Measurements from ENCODE around the gene GNLY. TPM values are rescaled to one million over a fixed set of nuclear protein-coding genes. Genes with fewer than 3 reads are reported as not detected.
A peak's percentile ranks its signal among the peaks of the same experiment; 100 is the strongest.

Gene GNLY
- total RNA-seq, 1 experiment from 2014 or later: not detected

DNA sequence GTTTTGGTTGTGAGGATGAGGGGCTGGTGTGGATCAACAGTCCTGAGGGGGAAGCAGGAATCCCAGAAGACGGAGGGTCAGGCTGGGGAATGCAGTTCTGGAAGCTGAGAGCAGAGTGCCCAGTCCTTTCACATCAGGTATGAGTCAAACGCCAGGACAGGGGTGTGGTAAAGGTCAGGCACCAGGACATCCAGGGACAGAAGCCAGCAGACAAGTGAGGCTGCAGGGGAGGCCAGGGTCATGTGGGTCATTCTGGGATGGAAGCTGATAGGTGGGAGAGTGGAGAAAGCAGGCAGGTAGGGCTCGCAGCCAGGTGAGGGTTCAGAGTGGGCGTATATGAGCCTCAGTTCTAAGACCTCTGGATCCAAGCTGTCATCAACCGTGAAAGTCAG is 12.8 kb upstream of the GNLY start:
- POLR2A ChIA-PET (ENCODE audit: unreplicated experiment): no interaction called here

DNA sequence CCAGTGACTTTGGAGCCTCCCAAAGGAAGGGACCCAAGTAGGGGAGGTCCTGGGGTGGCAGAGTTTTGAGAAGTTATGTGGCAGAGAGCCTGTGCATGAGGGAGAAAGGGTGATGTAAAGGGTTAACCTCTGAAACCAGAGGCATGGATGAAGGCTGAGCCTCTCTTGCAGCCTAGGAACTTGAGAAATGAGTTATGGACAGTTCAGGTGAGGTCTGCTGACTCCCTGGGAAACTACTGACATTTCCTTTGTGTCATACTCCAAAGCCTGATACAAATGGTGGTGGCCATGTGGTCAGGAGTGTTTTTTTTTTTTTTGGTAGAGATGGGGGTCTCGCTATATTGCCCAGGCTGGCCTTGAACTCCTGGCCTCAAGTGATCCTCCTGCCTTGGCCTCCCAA is 12.4 kb upstream of the GNLY start:
- TF ChIP-seq EZH2phosphoT487 (IDR thresholded peaks at IDR 0.05; ENCODE audit: borderline replicate concordance, low read length): no peak
- no peak for TF ChIP-seq EZH2 (IDR thresholded peaks at IDR 0.05; ENCODE audit: low read length, unreplicated experiment)
- TF ChIP-seq CTCF (conservative IDR thresholded peaks at IDR 0.05; ENCODE audit: low read depth, low read length): no peak
- Histone ChIP-seq H3K4me3 (ENCODE audit: low read length) (no peak overlapping the region), H3K9me2 (replicated peaks; ENCODE audit: low read length) (no peaks in the 10 kb centered on the region), H3F3A (ENCODE audit: low read length, unreplicated experiment) (no peaks in the 10 kb centered on the region), H3K4me1 (ENCODE audit: insufficient read depth, low read length) (peaks cover 19% of the 10 kb centered on the region), H3K9ac (ENCODE audit: low read length) (no peak overlapping the region), H3K79me2 (ENCODE audit: low read length) (no peaks in the 10 kb centered on the region), H3K27ac (ENCODE audit: low read length) (no peak overlapping the region), H3K9me3 (ENCODE audit: low read length) (no peaks in the 10 kb centered on the region), H3K36me3 (ENCODE audit: low read depth, low read length) (no peaks in the 10 kb centered on the region), H3K4me2 (ENCODE audit: low read length) (no peak overlapping the region), H2AFZ (ENCODE audit: low read length) (no peak overlapping the region), H3K27me3 (ENCODE audit: low read length) (no peaks in the 10 kb centered on the region), H4K20me1 (ENCODE audit: low read length) (no peaks in the 10 kb centered on the region)
- intact Hi-C loops (cut with micrococcal nuclease): no loop called here
- ChIA-PET CTCF (interaction anchor here (0.6 kb wide), 1 partner anchor 369 kb away, joined by 3 read pairs; no protein-coding TSS in a partner anchor), POLR2A (ENCODE audit: unreplicated experiment) (no interaction called here)
- no TSS peak for BruUV-seq (replicated peaks)
- DNase-seq (no peak), ATAC-seq (no peak)

More for the DNA sequence above, 12.8 kb upstream of the GNLY start:
- Histone ChIP-seq H4K20me1 (ENCODE audit: low read length) (no peaks in the 10 kb centered on the region), H3K36me3 (ENCODE audit: low read depth, low read length) (no peaks in the 10 kb centered on the region), H3K79me2 (ENCODE audit: low read length) (no peaks in the 10 kb centered on the region), H3K27me3 (ENCODE audit: low read length) (no peaks in the 10 kb centered on the region), H3K4me1 (ENCODE audit: insufficient read depth, low read length) (peaks cover 19% of the 10 kb centered on the region), H3F3A (ENCODE audit: low read length, unreplicated experiment) (no peaks in the 10 kb centered on the region), H3K4me2 (ENCODE audit: low read length) (peak overlapping the region; percentile 27; the same call in 1 of the 2 replicates), H3K4me3 (ENCODE audit: low read length) (no peak overlapping the region), H3K9me2 (replicated peaks; ENCODE audit: low read length) (no peaks in the 10 kb centered on the region), H3K27ac (ENCODE audit: low read length) (no peak overlapping the region), H2AFZ (ENCODE audit: low read length) (no peak overlapping the region), H3K9ac (ENCODE audit: low read length) (no peak overlapping the region), H3K9me3 (ENCODE audit: low read length) (no peaks in the 10 kb centered on the region)
- no TSS peak for BruUV-seq (replicated peaks)
- TF ChIP-seq CTCF (conservative IDR thresholded peaks at IDR 0.05; ENCODE audit: low read depth, low read length): no peak
- no peak for TF ChIP-seq EZH2phosphoT487 (IDR thresholded peaks at IDR 0.05; ENCODE audit: borderline replicate concordance, low read length)
- TF ChIP-seq EZH2 (IDR thresholded peaks at IDR 0.05; ENCODE audit: low read length, unreplicated experiment): no peak
- ATAC-seq (peak; percentile 28; the same call in 1 of the 2 replicates), DNase-seq (no peak)
- CTCF ChIA-PET: interaction anchor here (0.6 kb wide), 1 partner anchor 369 kb away, joined by 3 read pairs; no protein-coding TSS in a partner anchor
- intact Hi-C loops (cut with micrococcal nuclease): no loop called here

DNA sequence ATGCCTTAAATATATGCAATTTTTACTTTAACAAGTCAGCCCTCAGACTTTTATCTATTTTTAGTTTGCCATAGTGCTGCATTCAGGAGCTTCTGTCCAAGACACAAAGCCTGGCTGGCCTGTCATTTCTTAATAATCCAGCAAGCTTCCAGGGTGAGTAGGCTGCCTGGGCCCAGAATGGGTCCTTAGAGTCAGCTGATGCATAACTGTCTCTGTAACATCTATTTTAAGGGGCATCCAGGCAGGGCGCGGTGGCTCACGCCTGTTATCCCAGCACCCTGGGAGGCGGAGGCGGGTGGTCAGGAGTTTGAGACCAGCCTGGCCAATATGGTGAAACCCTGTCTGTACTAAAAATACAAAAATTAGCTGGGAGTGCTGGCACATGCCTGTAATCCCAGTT is 11.8 kb upstream of the GNLY start:
- no peak for ATAC-seq
- H3K4me3 ChIP-seq (ENCODE audit: low read length): no peak overlapping the region
- POLR2A ChIA-PET (ENCODE audit: unreplicated experiment): no interaction called here
- BruUV-seq (replicated peaks): no TSS peak
- H3K4me1 ChIP-seq (ENCODE audit: insufficient read depth, low read length): peaks cover 19% of the 10 kb centered on the region
- no peaks in the 10 kb centered on the region for H4K20me1 ChIP-seq (ENCODE audit: low read length)
- H3K9me3 ChIP-seq (ENCODE audit: low read length): no peaks in the 10 kb centered on the region
- TF ChIP-seq EZH2phosphoT487 (IDR thresholded peaks at IDR 0.05; ENCODE audit: borderline replicate concordance, low read length) (no peak), CTCF (conservative IDR thresholded peaks at IDR 0.05; ENCODE audit: low read depth, low read length) (no peak), EZH2 (IDR thresholded peaks at IDR 0.05; ENCODE audit: low read length, unreplicated experiment) (no peak)
- H3K9me2 ChIP-seq (replicated peaks; ENCODE audit: low read length): no peaks in the 10 kb centered on the region
- H3K79me2 ChIP-seq (ENCODE audit: low read length): no peaks in the 10 kb centered on the region
- H3K36me3 ChIP-seq (ENCODE audit: low read depth, low read length): no peaks in the 10 kb centered on the region
- H3K27ac ChIP-seq (ENCODE audit: low read length): no peak overlapping the region
- no peak overlapping the region for H2AFZ ChIP-seq (ENCODE audit: low read length)
- no peaks in the 10 kb centered on the region for H3K27me3 ChIP-seq (ENCODE audit: low read length)
- DNase-seq: no peak
- no peaks in the 10 kb centered on the region for H3F3A ChIP-seq (ENCODE audit: low read length, unreplicated experiment)
- intact Hi-C loops (cut with micrococcal nuclease): no loop called here
- CTCF ChIA-PET: no interaction called here
- H3K4me2 ChIP-seq (ENCODE audit: low read length): no peak overlapping the region
- H3K9ac ChIP-seq (ENCODE audit: low read length): no peak overlapping the region

Measured in PC-3 (cell line).